ENCODE results near the gene MPDU1. TPM values are rescaled to one million over a fixed set of nuclear protein-coding genes. Genes with fewer than 3 reads are reported as not detected.

MPDU1 gene
- total and polyA plus RNA-seq, 10 of the 15 experiments (the other 5 are each of a cell fraction or from before 2014, with no cell fraction given): 3.6 to 138 (median 78.9) TPM

DNA sequence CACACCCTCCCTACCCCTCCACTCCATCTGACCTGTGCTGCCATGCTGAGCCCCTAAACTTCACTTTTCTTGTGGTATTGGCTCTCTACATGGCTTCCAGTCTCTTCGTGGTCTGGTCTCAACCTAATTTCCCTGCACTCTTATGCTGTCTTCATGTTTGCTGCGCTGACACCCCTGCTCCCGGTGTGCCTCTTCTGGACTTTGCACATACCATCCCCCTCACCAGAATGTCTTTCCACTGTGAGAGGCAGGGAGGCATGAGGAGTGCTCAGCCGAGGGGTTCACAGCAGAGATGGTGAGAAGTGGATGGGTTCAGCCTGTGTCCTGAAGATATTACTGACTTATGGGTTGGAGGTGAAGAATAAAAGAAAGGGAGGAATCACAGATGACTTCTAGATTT is 32.3 kb upstream of the MPDU1 start (continued):
- TF ChIP-seq, protein P1, sequence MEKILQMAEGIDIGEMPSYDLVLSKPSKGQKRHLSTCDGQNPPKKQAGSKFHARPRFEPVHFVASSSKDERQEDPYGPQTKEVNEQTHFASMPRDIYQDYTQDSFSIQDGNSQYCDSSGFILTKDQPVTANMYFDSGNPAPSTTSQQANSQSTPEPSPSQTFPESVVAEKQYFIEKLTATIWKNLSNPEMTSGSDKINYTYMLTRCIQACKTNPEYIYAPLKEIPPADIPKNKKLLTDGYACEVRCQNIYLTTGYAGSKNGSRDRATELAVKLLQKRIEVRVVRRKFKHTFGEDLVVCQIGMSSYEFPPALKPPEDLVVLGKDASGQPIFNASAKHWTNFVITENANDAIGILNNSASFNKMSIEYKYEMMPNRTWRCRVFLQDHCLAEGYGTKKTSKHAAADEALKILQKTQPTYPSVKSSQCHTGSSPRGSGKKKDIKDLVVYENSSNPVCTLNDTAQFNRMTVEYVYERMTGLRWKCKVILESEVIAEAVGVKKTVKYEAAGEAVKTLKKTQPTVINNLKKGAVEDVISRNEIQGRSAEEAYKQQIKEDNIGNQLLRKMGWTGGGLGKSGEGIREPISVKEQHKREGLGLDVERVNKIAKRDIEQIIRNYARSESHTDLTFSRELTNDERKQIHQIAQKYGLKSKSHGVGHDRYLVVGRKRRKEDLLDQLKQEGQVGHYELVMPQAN (conservative IDR thresholded peaks at IDR 0.05): no peak
- TF ChIP-seq MXI1 (IDR thresholded peaks at IDR 0.05; ENCODE audit: low read depth, low read length) (no peak), SIN3A (IDR thresholded peaks at IDR 0.05; ENCODE audit: low read depth, low read length) (no peak), CEBPB (IDR thresholded peaks at IDR 0.05; ENCODE audit: borderline replicate concordance in 1 of 2, low read depth in 2 of 2, low read length in 2 of 2) (no peak), NFIC (IDR thresholded peaks at IDR 0.05; ENCODE audit: low read depth, low read length) (no peak), EZH2 (IDR thresholded peaks at IDR 0.05; ENCODE audit: borderline replicate concordance, control insufficient read depth, low read depth, low read length) (no peak)
- TF ChIP-seq, protein P2, sequence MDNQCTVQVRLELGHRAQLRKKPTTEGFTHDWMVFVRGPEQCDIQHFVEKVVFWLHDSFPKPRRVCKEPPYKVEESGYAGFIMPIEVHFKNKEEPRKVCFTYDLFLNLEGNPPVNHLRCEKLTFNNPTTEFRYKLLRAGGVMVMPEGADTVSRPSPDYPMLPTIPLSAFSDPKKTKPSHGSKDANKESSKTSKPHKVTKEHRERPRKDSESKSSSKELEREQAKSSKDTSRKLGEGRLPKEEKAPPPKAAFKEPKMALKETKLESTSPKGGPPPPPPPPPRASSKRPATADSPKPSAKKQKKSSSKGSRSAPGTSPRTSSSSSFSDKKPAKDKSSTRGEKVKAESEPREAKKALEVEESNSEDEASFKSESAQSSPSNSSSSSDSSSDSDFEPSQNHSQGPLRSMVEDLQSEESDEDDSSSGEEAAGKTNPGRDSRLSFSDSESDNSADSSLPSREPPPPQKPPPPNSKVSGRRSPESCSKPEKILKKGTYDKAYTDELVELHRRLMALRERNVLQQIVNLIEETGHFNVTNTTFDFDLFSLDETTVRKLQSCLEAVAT (IDR thresholded peaks at IDR 0.05): no peak
- TF ChIP-seq, protein P3, sequence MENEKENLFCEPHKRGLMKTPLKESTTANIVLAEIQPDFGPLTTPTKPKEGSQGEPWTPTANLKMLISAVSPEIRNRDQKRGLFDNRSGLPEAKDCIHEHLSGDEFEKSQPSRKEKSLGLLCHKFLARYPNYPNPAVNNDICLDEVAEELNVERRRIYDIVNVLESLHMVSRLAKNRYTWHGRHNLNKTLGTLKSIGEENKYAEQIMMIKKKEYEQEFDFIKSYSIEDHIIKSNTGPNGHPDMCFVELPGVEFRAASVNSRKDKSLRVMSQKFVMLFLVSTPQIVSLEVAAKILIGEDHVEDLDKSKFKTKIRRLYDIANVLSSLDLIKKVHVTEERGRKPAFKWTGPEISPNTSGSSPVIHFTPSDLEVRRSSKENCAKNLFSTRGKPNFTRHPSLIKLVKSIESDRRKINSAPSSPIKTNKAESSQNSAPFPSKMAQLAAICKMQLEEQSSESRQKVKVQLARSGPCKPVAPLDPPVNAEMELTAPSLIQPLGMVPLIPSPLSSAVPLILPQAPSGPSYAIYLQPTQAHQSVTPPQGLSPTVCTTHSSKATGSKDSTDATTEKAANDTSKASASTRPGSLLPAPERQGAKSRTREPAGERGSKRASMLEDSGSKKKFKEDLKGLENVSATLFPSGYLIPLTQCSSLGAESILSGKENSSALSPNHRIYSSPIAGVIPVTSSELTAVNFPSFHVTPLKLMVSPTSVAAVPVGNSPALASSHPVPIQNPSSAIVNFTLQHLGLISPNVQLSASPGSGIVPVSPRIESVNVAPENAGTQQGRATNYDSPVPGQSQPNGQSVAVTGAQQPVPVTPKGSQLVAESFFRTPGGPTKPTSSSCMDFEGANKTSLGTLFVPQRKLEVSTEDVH (IDR thresholded peaks at IDR 0.05; ENCODE audit: low read depth, partially characterized antibody): no peak

Data from GM12878 (cell line).